H1 (cell line): ENCODE results near the gene RELB. TPM values are rescaled to one million over a fixed set of nuclear protein-coding genes. Genes with fewer than 3 reads are reported as not detected.

Experiments used
- BRCA1 ChIP-seq: IDR thresholded peaks from 2 replicates; pipeline ENCODE4 v1.6.1; 2012; ENCODE audit warnings: low read depth, low read length, improper control_type of control experiment
- CEBPB ChIP-seq: IDR thresholded peaks from 2 replicates; pipeline ENCODE4 v1.6.1; 2012; ENCODE audit warnings: low read depth, low read length
- GABPA ChIP-seq: IDR thresholded peaks from 2 replicates; pipeline ENCODE4 v1.6.1; 2011; ENCODE audit warnings: mild to moderate bottlenecking, low read length, moderate library complexity, borderline replicate concordance; ENCODE audit not compliant: insufficient read depth
- POLR2A ChIP-seq, 2 experiments: IDR thresholded peaks; 1 replicate in 1 of 2; 2 replicates in 1 of 2; pipeline ENCODE4 v1.6.1; 2011; ENCODE audit warnings: low read depth in 2 of 2, low read length in 2 of 2, mild to moderate bottlenecking in 2 of 2; ENCODE audit errors: control extremely low read depth in 1 of 2
- RFX5 ChIP-seq: IDR thresholded peaks from 2 replicates; pipeline ENCODE4 v1.6.1; 2011; ENCODE audit warnings: low read depth, low read length, improper control_type of control experiment, borderline replicate concordance
- RXRA ChIP-seq: IDR thresholded peaks from 2 replicates; pipeline ENCODE4 v1.6.1; 2011; ENCODE audit warnings: low read depth, mild to moderate bottlenecking, low read length, moderate library complexity; ENCODE audit not compliant: insufficient read depth
- SIN3A ChIP-seq, 2 experiments: IDR thresholded peaks in 1 of 2; conservative IDR thresholded peaks in 1 of 2; 2 replicates each; pipeline ENCODE4 v1.6.1; 2011 to 2012; ENCODE audit warnings: low read length in 2 of 2, improper control_type of control experiment in 1 of 2, low read depth in 1 of 2, mild to moderate bottlenecking in 1 of 2
- SP4 ChIP-seq: IDR thresholded peaks from 2 replicates; pipeline ENCODE4 v1.6.1; 2012; ENCODE audit warnings: low read length, inconsistent platforms
- SRF ChIP-seq: IDR thresholded peaks from 2 replicates; pipeline ENCODE4 v1.6.1; 2011; ENCODE audit warnings: mild to moderate bottlenecking, low read depth, low read length, moderate library complexity
- TBP ChIP-seq: IDR thresholded peaks from 2 replicates; pipeline ENCODE4 v1.6.1; 2011; ENCODE audit warnings: low read depth, low read length, improper control_type of control experiment
- YY1 ChIP-seq: IDR thresholded peaks from 2 replicates; pipeline ENCODE4 v1.6.1; 2011; ENCODE audit warnings: low read depth, mild to moderate bottlenecking, low read length
- polyA plus RNA-seq, 7 experiments: library from polyadenylated mRNA; depleted of rRNA in 3 of 7; stranded (reverse) in 5 of 7; unstranded in 2 of 7; fragments of >200 nt in 5 of 7; fragments of 200-250 nt in 2 of 7; gene quantifications; 1 replicate in 5 of 7; 2 replicates in 1 of 7; 4 replicates in 1 of 7; pipeline versions ENCODE4 v1.2.1 to v1.2.3, GENCODE V29; 2011 to 2013; ENCODE audit warnings: missing spikeins in 2 of 7, mixed read lengths in 2 of 7
- total RNA-seq: library from RNA; stranded (reverse); fragmentation: NEBNext Ultra II Directional; extraction: Animal tissue kit (Norgen Biotek cat#: 25700); gene quantifications from 2 replicates; pipeline ENCODE4 v1.2.1, GENCODE V29; 2021
- TF ChIP-seq, protein P1 (sequence below): IDR thresholded peaks from 2 replicates; pipeline ENCODE4 v1.6.1; 2012; ENCODE audit warnings: inconsistent platforms

The RELB gene
- total and polyA plus RNA-seq, 2 of the 8 experiments (the other 6 are each of a cell fraction or from before 2014, with no cell fraction given) = 10.0 to 13.1 TPM

DNA sequence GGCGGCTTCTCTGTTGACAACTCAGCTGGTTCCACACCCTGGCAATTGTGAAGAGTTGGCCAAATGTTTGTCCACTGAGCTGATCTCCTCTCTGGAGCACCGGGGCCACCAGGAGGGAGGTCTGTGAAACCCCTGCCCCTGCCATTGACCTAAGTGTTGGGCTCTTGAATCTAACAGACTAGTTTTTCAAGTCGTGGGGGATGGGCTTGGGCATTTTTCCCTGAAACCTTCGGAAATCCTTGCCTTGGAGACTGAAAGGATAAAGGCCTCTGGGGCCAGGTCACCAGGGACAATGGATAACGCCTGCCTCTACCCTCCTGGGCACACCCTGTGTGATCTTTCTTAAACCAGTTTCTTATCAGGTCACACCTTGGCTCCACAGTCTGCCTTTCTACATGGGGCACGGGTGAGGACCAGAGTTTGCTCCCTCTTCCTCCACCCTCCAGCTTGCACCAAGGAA lies 78.7 kb downstream of the RELB start (continued):
- TF ChIP-seq SIN3A (conservative IDR thresholded peaks at IDR 0.05 in 1 of 2, IDR thresholded peaks at IDR 0.05 in 1 of 2; ENCODE audit: low read depth in 1 of 2, low read length in 2 of 2) = peak in 1 of 2 experiments; percentile 35; a peak in 1 of 4 replicates
- no peak for TF ChIP-seq RFX5
- TF ChIP-seq, protein P1, sequence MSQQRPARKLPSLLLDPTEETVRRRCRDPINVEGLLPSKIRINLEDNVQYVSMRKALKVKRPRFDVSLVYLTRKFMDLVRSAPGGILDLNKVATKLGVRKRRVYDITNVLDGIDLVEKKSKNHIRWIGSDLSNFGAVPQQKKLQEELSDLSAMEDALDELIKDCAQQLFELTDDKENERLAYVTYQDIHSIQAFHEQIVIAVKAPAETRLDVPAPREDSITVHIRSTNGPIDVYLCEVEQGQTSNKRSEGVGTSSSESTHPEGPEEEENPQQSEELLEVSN = 0 out of 2 replicates have a peak, but pooled peaks have one; percentile 12
- 0 out of 2 replicates have a peak, but pooled peaks have one; percentile 27 for TF ChIP-seq YY1
- TF ChIP-seq POLR2A (IDR thresholded peaks at IDR 0.05; ENCODE audit: control extremely low read depth in 1 of 2, low read depth in 2 of 2, low read length in 2 of 2) = no peak; a peak in 1 of 3 replicates
- TF ChIP-seq BRCA1 = no peak
- no peak for TF ChIP-seq GABPA
- no peak for TF ChIP-seq SRF
- no peak for TF ChIP-seq TBP
- no peak for TF ChIP-seq RXRA
- TF ChIP-seq CEBPB = no peak
- no peak for TF ChIP-seq SP4
